CD4-positive, alpha-beta T cell treated with Interleukin-6 for 4 hours (primary cell): Measurements from ENCODE around the gene KCNQ1.

Experiments
- DNase-seq: peaks from one replicate; pipeline ENCODE4 v3.0.0-alpha.2; 2020; ENCODE audit warnings: mixed read lengths

KCNQ1 gene

GRCh38 chr11:2582351-2582945 is 137.6 kb downstream of the KCNQ1 start:
- DNase-seq = no peak

GRCh38 chr11:2582946-2583604 is 138.3 kb downstream of the KCNQ1 start:
- no peak for DNase-seq

GRCh38 chr11:2583605-2583958 is 138.8 kb downstream of the KCNQ1 start:
- no peak for DNase-seq

GRCh38 chr11:2584434-2584811 is 139.6 kb downstream of the KCNQ1 start:
- DNase-seq = no peak

- DNase-seq = no peak
Observed at GRCh38 chr11:2584812-2585565, 140.2 kb downstream of the KCNQ1 start.

- no peak for DNase-seq
Observed at GRCh38 chr11:2585566-2586086, 140.8 kb downstream of the KCNQ1 start.

- DNase-seq = no peak
Observed at GRCh38 chr11:2586087-2586792, 141.4 kb downstream of the KCNQ1 start.

GRCh38 chr11:2586793-2587131 is 142.0 kb downstream of the KCNQ1 start:
- no peak for DNase-seq

GRCh38 chr11:2587132-2587930 is 142.5 kb downstream of the KCNQ1 start:
- DNase-seq = no peak

GRCh38 chr11:2587976-2588748 is 143.4 kb downstream of the KCNQ1 start:
- no peak for DNase-seq

- DNase-seq = no peak
Observed at GRCh38 chr11:2588809-2589537, 144.2 kb downstream of the KCNQ1 start.

GRCh38 chr11:2589538-2589934 is 144.7 kb downstream of the KCNQ1 start:
- no peak for DNase-seq

- DNase-seq = no peak
Observed at GRCh38 chr11:2590131-2590964, 145.5 kb downstream of the KCNQ1 start.

GRCh38 chr11:2590965-2591754 is 146.4 kb downstream of the KCNQ1 start:
- no peak for DNase-seq

GRCh38 chr11:2591805-2592204 is 147.0 kb downstream of the KCNQ1 start:
- DNase-seq = no peak

- no peak for DNase-seq
Observed at GRCh38 chr11:2592559-2593392, 148.0 kb downstream of the KCNQ1 start.

GRCh38 chr11:2593393-2593950 is 148.7 kb downstream of the KCNQ1 start:
- no peak for DNase-seq

- DNase-seq = no peak
Observed at GRCh38 chr11:2594267-2594666, 149.5 kb downstream of the KCNQ1 start.
